Activated CD4-positive, alpha-beta T cell treated with anti-CD3 and anti-CD28 coated beads for 36 hours (primary cell): ENCODE data around the gene PLEK2. TPM values are rescaled to one million over a fixed set of nuclear protein-coding genes. Genes with fewer than 3 reads are reported as not detected.
"Not testable (repeated sequence)": the region's sequence is repeated elsewhere in the genome, so short reads cannot be mapped to it uniquely, and the experiment has no call there.

Source experiments
- ATAC-seq: fragments of 200-7000 bp; cut with Tn5 transposase; one replicate; pipeline ENCODE4 v1.10.0; 2021; ENCODE audit warnings: mild to moderate bottlenecking, moderate library complexity
- CTCF ChIA-PET: fragments of 350-600 bp; sonication (Branson Sonifier 250); formaldehyde crosslinking; loops from one replicate; lab custom pipeline; 2021; ENCODE audit warnings: antibody characterized with exemption; lab: Charles Lee
- POLR2A ChIA-PET: fragments of 350-600 bp; sonication (Branson Sonifier 250); formaldehyde crosslinking; loops from one replicate; lab custom pipeline; 2021; ENCODE audit warnings: antibody characterized with exemption, inconsistent platforms; lab: Charles Lee
- DNase-seq: peaks from one replicate; pipeline ENCODE4 v3.0.0-alpha.2; 2020
- H3K27ac Mint-ChIP-seq: one replicate; pipeline ENCODE4 v1.8.0; 2021; ENCODE audit warnings: mixed read lengths
- H3K27me3 Mint-ChIP-seq: one replicate; pipeline ENCODE4 v1.8.0; 2021; ENCODE audit warnings: mixed read lengths
- H3K36me3 Mint-ChIP-seq: one replicate; pipeline ENCODE4 v1.8.0; 2021; ENCODE audit warnings: low read depth, mixed read lengths
- H3K4me1 Mint-ChIP-seq: one replicate; pipeline ENCODE4 v1.8.0; 2021; ENCODE audit warnings: mixed read lengths
- H3K4me3 Mint-ChIP-seq: one replicate; pipeline ENCODE4 v1.8.0; 2021; ENCODE audit warnings: mild to moderate bottlenecking, moderate library complexity, mixed read lengths
- H3K9me3 Mint-ChIP-seq: one replicate; pipeline ENCODE4 v1.8.0; 2021; ENCODE audit warnings: low read depth, mixed read lengths
- intact Hi-C, 2 experiments: fragments of 100-400 bp; cut with DNase I in 1 of 2; cut with micrococcal nuclease in 1 of 2; formaldehyde crosslinking; loops; one replicate each; pipeline versions ENCODE4 v1.14.2 to v1.15.1; 2022 to 2024; cut with DNase I, micrococcal nuclease
- microRNA-seq: library from miRNA; unstranded; fragments of <30 nt; microRNA quantifications from one replicate; pipeline ENCODE4 v1.2.0, GENCODE V29; 2021; ENCODE audit warnings: borderline replicate concordance
- total RNA-seq, 2 experiments: library from RNA; stranded (reverse); gene quantifications; one replicate each; pipeline ENCODE4 v1.2.3, GENCODE V29; 2021

PLEK2 gene
- total RNA-seq, 2 experiments from 2014 or later = 2.9 to 5.1 TPM

- H3K27me3 Mint-ChIP-seq = no peaks in the 10 kb centered on the region
- H3K9me3 Mint-ChIP-seq = no peaks in the 10 kb centered on the region
- peaks cover 23% of the 10 kb centered on the region for H3K36me3 Mint-ChIP-seq
- intact Hi-C loops = loop anchor here (1.0 to 5.0 kb wide), 5 partner anchors 118 to 862 kb away; partner anchors contain the start of genes PALS1 (in 2 of the 2), GARIN2 (in 1 of the 2), GPHN (in 1 of the 2) and PIGH (in 1 of the 2)
- H3K27ac Mint-ChIP-seq = peak overlapping the region; percentile 98
- ATAC-seq = no peak
- no peak for DNase-seq
- CTCF ChIA-PET = interaction anchor here (0.6 to 2.6 kb wide), 27 partner anchors 8 to 1501 kb away, joined by 3 to 19 read pairs (median 3); partner anchors contain the start of genes GPHN and PALS1
- H3K4me1 Mint-ChIP-seq = peaks cover 54% of the 10 kb centered on the region
- peak overlapping the region; percentile 98 for H3K4me3 Mint-ChIP-seq
- POLR2A ChIA-PET = interaction anchor here (0.7 to 1.2 kb wide), 4 partner anchors 66 to 458 kb away, joined by 3 to 4 read pairs (median 3); partner anchors contain the start of genes RDH11 and ZFYVE26
Observed at GRCh38 chr14:67358924-67359774, 52.8 kb downstream of the PLEK2 start.

- Mint-ChIP-seq H3K4me1 (peaks cover 45% of the 10 kb centered on the region), H3K27me3 (no peaks in the 10 kb centered on the region), H3K36me3 (peaks cover 21% of the 10 kb centered on the region), H3K9me3 (no peaks in the 10 kb centered on the region), H3K27ac (no peak overlapping the region), H3K4me3 (peak overlapping the region; percentile 98)
- intact Hi-C loops = loop anchor here (2.0 to 5.0 kb wide), 2 partner anchors 171 to 861 kb away; partner anchors contain the start of gene GARIN2 (in 1 of the 2)
- ATAC-seq (no peak), DNase-seq (no peak)
- POLR2A ChIA-PET = interaction anchor here (0.6 to 1.3 kb wide), 3 partner anchors 11 to 338 kb away, joined by 3 to 4 read pairs (median 3); partner anchors contain the start of gene RDH11
- CTCF ChIA-PET = interaction anchor here (0.9 kb wide), 2 partner anchors 28 to 734 kb away, joined by 3 to 4 read pairs; no protein-coding TSS in a partner anchor
Observed at GRCh38 chr14:67357969-67358354, 54.0 kb downstream of the PLEK2 start.

GRCh38 chr14:67357186-67357968 lies 54.6 kb downstream of the PLEK2 start:
- no peak for ATAC-seq
- Mint-ChIP-seq H3K27me3 (no peaks in the 10 kb centered on the region), H3K9me3 (no peaks in the 10 kb centered on the region), H3K27ac (peak overlapping the region; percentile 26), H3K36me3 (peaks cover 19% of the 10 kb centered on the region), H3K4me3 (peak overlapping the region; percentile 98), H3K4me1 (peaks cover 40% of the 10 kb centered on the region)
- POLR2A ChIA-PET = interaction anchor here (0.6 to 1.3 kb wide), 3 partner anchors 10 to 338 kb away, joined by 3 to 6 read pairs (median 4); partner anchors contain the start of gene RDH11
- intact Hi-C loops = loop anchor here in 1 of 2 experiments (5.0 kb wide), 1 partner anchor 170 kb away; the partner anchor contains the start of gene GARIN2
- CTCF ChIA-PET = interaction anchor here (0.9 kb wide), 2 partner anchors 29 to 733 kb away, joined by 3 to 4 read pairs; no protein-coding TSS in a partner anchor
- DNase-seq = no peak

GRCh38 chr14:67352055-67352454 lies 59.9 kb downstream of the PLEK2 start:
- Mint-ChIP-seq H3K4me1 (peaks cover 11% of the 10 kb centered on the region), H3K36me3 (peaks cover 13% of the 10 kb centered on the region), H3K27me3 (no peaks in the 10 kb centered on the region), H3K27ac (no peak overlapping the region), H3K9me3 (no peaks in the 10 kb centered on the region), H3K4me3 (no peak overlapping the region)
- ChIA-PET POLR2A (interaction anchor here (0.6 kb wide), 2 partner anchors 9 to 59 kb away, joined by 3 to 13 read pairs; no protein-coding TSS in a partner anchor), CTCF (interaction anchor here (1.4 kb wide), 1 partner anchor 8 kb away, joined by 9 read pairs; the partner anchor contains the start of genes ATP6V1D and EIF2S1)
- intact Hi-C loops = no loop called here
- DNase-seq (no peak), ATAC-seq (no peak)

- Mint-ChIP-seq H3K36me3 (peaks cover 22% of the 10 kb centered on the region), H3K4me1 (peaks cover 6% of the 10 kb centered on the region), H3K27ac (no peak overlapping the region), H3K27me3 (no peaks in the 10 kb centered on the region), H3K4me3 (no peak overlapping the region), H3K9me3 (no peaks in the 10 kb centered on the region)
- ATAC-seq (no peak), DNase-seq (no peak)
- POLR2A ChIA-PET = no interaction called here
- CTCF ChIA-PET = interaction anchor here (0.6 kb wide), 1 partner anchor 56 kb away, joined by 4 read pairs; no protein-coding TSS in a partner anchor
- intact Hi-C loops = no loop called here
Observed at GRCh38 chr14:67345583-67345982, 66.4 kb downstream of the PLEK2 start.

- Mint-ChIP-seq H3K9me3 (no peaks in the 10 kb centered on the region), H3K27me3 (no peaks in the 10 kb centered on the region), H3K27ac (peak overlapping the region; percentile 19), H3K4me3 (no peak overlapping the region), H3K4me1 (peaks cover 6% of the 10 kb centered on the region), H3K36me3 (peaks cover 22% of the 10 kb centered on the region)
- ChIA-PET CTCF (interaction anchor here (1.3 kb wide), 2 partner anchors 10 to 16 kb away, joined by 3 read pairs; partner anchors contain the start of gene ATP6V1D), POLR2A (no interaction called here)
- ATAC-seq (peak; percentile 76), DNase-seq (no peak)
- intact Hi-C loops = no loop called here
Observed at GRCh38 chr14:67343601-67344230, 68.2 kb downstream of the PLEK2 start.

- H3K27ac Mint-ChIP-seq, H3K9me3 Mint-ChIP-seq, ATAC-seq, DNase-seq, CTCF ChIA-PET, H3K4me3 Mint-ChIP-seq, intact Hi-C loops, H3K4me1 Mint-ChIP-seq, H3K27me3 Mint-ChIP-seq, POLR2A ChIA-PET: not testable (repeated sequence)
- H3K36me3 Mint-ChIP-seq = peaks cover 25% of the 10 kb centered on the region
Observed at GRCh38 chr14:67341231-67341630, 70.7 kb downstream of the PLEK2 start.

Small RNA genes lying within 50 kb of the gene (microRNA-seq; reads per million reads assigned to microRNA genes)
- gene MIR5694 = not detected

Other genes starting within 250 kb of the PLEK2 start
- not detected for gene GARIN2, start 222.7 kb downstream of the PLEK2 start, total RNA-seq
- gene PALS1, start 170.7 kb downstream of the PLEK2 start, total RNA-seq = 1 to 10 TPM; 5.9 to 6.6 TPM
- 10 to 100 TPM; 23.3 to 26.7 TPM for gene ATP6V1D, start 52.4 kb downstream of the PLEK2 start, total RNA-seq
- 100 to 1,000 TPM; 212 to 233 TPM for gene EIF2S1, start 51.8 kb downstream of the PLEK2 start, total RNA-seq
- 1 to 10 TPM; 1.3 to 1.5 TPM for gene TMEM229B, start 76.6 kb upstream of the PLEK2 start, total RNA-seq
- gene PLEKHH1, start 121.1 kb upstream of the PLEK2 start, total RNA-seq = 1 to 10 TPM; 4.1 to 5.7 TPM
- 10 to 100 TPM; 14.9 to 21.4 TPM for gene PIGH, start 188.1 kb upstream of the PLEK2 start, total RNA-seq
- 10 to 100 TPM; 11.9 TPM for gene ARG2, start 207.8 kb upstream of the PLEK2 start, total RNA-seq